HAP-1 (cell line): ENCODE measurements around the gene HOXB3.

Experiments
- DNase-seq, 2 experiments: peaks; one replicate each; pipeline ENCODE4 v3.0.0-alpha.2; 2016 to 2020; ENCODE audit warnings: low spot score in 2 of 2
- H3K27me3 ChIP-seq: fragments of 250-450 bp; sonication (Bioruptor Pico); 2 replicates; pipeline ENCODE4 v1.5.1; 2020; ENCODE audit warnings: low read depth, mild to moderate bottlenecking, moderate library complexity
- H3K36me3 ChIP-seq: fragments of 250-450 bp; sonication (Bioruptor Pico); replicated peaks from 2 replicates; pipeline ENCODE4 v1.5.1; 2020; ENCODE audit warnings: mild to moderate bottlenecking
- H3K4me1 ChIP-seq: fragments of 250-450 bp; sonication (Bioruptor Pico); 2 replicates; pipeline ENCODE4 v1.5.1; 2020; ENCODE audit warnings: mild to moderate bottlenecking
- H3K4me3 ChIP-seq: fragments of 250-450 bp; sonication (Bioruptor Pico); 2 replicates; pipeline ENCODE4 v1.5.1; 2020; ENCODE audit warnings: mild to moderate bottlenecking, moderate library complexity
- H3K9me3 ChIP-seq: fragments of 250-450 bp; sonication (Bioruptor Pico); 2 replicates; pipeline ENCODE4 v1.5.1; 2020; ENCODE audit warnings: mild to moderate bottlenecking, moderate library complexity
- in situ Hi-C: fragments of 300-500 bp; cut with MboI; formaldehyde crosslinking; loops from 3 replicates; pipeline ENCODE4 v1.14.3; 2020; ENCODE audit warnings: low sequenced_read_pairs, inconsistent platforms, mixed read lengths

Gene HOXB3

GRCh38 chr17:48556576-48557401 is 33.3 kb downstream of the HOXB3 start:
- Histone ChIP-seq H3K36me3 (no peaks in the 10 kb centered on the region), H3K27me3 (no peaks in the 10 kb centered on the region), H3K9me3 (no peaks in the 10 kb centered on the region), H3K4me3 (no peak overlapping the region), H3K4me1 (peaks cover 16% of the 10 kb centered on the region)
- in situ Hi-C loops, result no loop called here
- no peak for DNase-seq

- H3K4me1 ChIP-seq, result peaks cover 16% of the 10 kb centered on the region
- no peaks in the 10 kb centered on the region for H3K36me3 ChIP-seq
- no peak overlapping the region for H3K4me3 ChIP-seq
- H3K9me3 ChIP-seq, result no peaks in the 10 kb centered on the region
- H3K27me3 ChIP-seq, result no peaks in the 10 kb centered on the region
- in situ Hi-C loops, result no loop called here
- DNase-seq, result no peak
Measured at GRCh38 chr17:48556229-48556575, 33.8 kb downstream of the HOXB3 start.

- peak; percentile 63 to 72 for DNase-seq
- H3K4me3 ChIP-seq, result peak overlapping the region; percentile 8; the same call in 1 of the 2 replicates
- no peaks in the 10 kb centered on the region for H3K9me3 ChIP-seq
- no peaks in the 10 kb centered on the region for H3K27me3 ChIP-seq
- H3K4me1 ChIP-seq, result peaks cover 16% of the 10 kb centered on the region
- in situ Hi-C loops, result no loop called here
- H3K36me3 ChIP-seq, result peaks cover 2% of the 10 kb centered on the region
Measured at GRCh38 chr17:48555258-48556228, 34.5 kb downstream of the HOXB3 start.

GRCh38 chr17:48554412-48555257 is 35.4 kb downstream of the HOXB3 start:
- Histone ChIP-seq H3K27me3 (no peaks in the 10 kb centered on the region), H3K4me3 (no peak overlapping the region), H3K4me1 (peaks cover 21% of the 10 kb centered on the region), H3K36me3 (peaks cover 8% of the 10 kb centered on the region), H3K9me3 (no peaks in the 10 kb centered on the region)
- no peak for DNase-seq
- in situ Hi-C loops, result no loop called here

GRCh38 chr17:48553826-48554225 is 36.2 kb downstream of the HOXB3 start:
- in situ Hi-C loops, result no loop called here
- Histone ChIP-seq H3K4me3 (no peak overlapping the region), H3K36me3 (peaks cover 8% of the 10 kb centered on the region), H3K9me3 (no peaks in the 10 kb centered on the region), H3K27me3 (no peaks in the 10 kb centered on the region), H3K4me1 (peaks cover 29% of the 10 kb centered on the region)
- no peak for DNase-seq

GRCh38 chr17:48553190-48553547 is 36.9 kb downstream of the HOXB3 start:
- peaks cover 8% of the 10 kb centered on the region for H3K36me3 ChIP-seq
- no peak overlapping the region for H3K4me3 ChIP-seq
- DNase-seq, result no peak
- H3K9me3 ChIP-seq, result no peaks in the 10 kb centered on the region
- peaks cover 34% of the 10 kb centered on the region for H3K4me1 ChIP-seq
- no peaks in the 10 kb centered on the region for H3K27me3 ChIP-seq
- in situ Hi-C loops, result no loop called here

GRCh38 chr17:48552466-48553189 is 37.4 kb downstream of the HOXB3 start:
- in situ Hi-C loops, result no loop called here
- peaks cover 39% of the 10 kb centered on the region for H3K4me1 ChIP-seq
- no peak overlapping the region for H3K4me3 ChIP-seq
- H3K9me3 ChIP-seq, result no peaks in the 10 kb centered on the region
- no peaks in the 10 kb centered on the region for H3K27me3 ChIP-seq
- peaks cover 8% of the 10 kb centered on the region for H3K36me3 ChIP-seq
- no peak for DNase-seq

GRCh38 chr17:48551596-48552465 is 38.2 kb downstream of the HOXB3 start:
- in situ Hi-C loops, result no loop called here
- Histone ChIP-seq H3K4me1 (peaks cover 43% of the 10 kb centered on the region), H3K36me3 (peaks cover 8% of the 10 kb centered on the region), H3K4me3 (no peak overlapping the region), H3K27me3 (no peaks in the 10 kb centered on the region), H3K9me3 (no peaks in the 10 kb centered on the region)
- DNase-seq, result no peak

- Histone ChIP-seq H3K4me3 (no peak overlapping the region), H3K36me3 (peaks cover 8% of the 10 kb centered on the region), H3K4me1 (peaks cover 43% of the 10 kb centered on the region), H3K27me3 (no peaks in the 10 kb centered on the region), H3K9me3 (no peaks in the 10 kb centered on the region)
- DNase-seq, result no peak
- in situ Hi-C loops, result no loop called here
Measured at GRCh38 chr17:48551214-48551555, 38.9 kb downstream of the HOXB3 start.

- H3K9me3 ChIP-seq, result no peaks in the 10 kb centered on the region
- in situ Hi-C loops, result no loop called here
- no peaks in the 10 kb centered on the region for H3K27me3 ChIP-seq
- H3K36me3 ChIP-seq, result peaks cover 8% of the 10 kb centered on the region
- no peak for DNase-seq
- H3K4me3 ChIP-seq, result no peak overlapping the region
- H3K4me1 ChIP-seq, result peaks cover 43% of the 10 kb centered on the region
Measured at GRCh38 chr17:48550502-48551213, 39.4 kb downstream of the HOXB3 start.

- H3K4me3 ChIP-seq, result no peak overlapping the region
- in situ Hi-C loops, result no loop called here
- no peaks in the 10 kb centered on the region for H3K27me3 ChIP-seq
- no peaks in the 10 kb centered on the region for H3K9me3 ChIP-seq
- H3K36me3 ChIP-seq, result peaks cover 8% of the 10 kb centered on the region
- DNase-seq, result no peak
- H3K4me1 ChIP-seq, result peaks cover 49% of the 10 kb centered on the region
Measured at GRCh38 chr17:48549914-48550501, 40.0 kb downstream of the HOXB3 start.

- Histone ChIP-seq H3K4me3 (no peak overlapping the region), H3K4me1 (peaks cover 49% of the 10 kb centered on the region), H3K27me3 (no peaks in the 10 kb centered on the region), H3K36me3 (peaks cover 8% of the 10 kb centered on the region), H3K9me3 (no peaks in the 10 kb centered on the region)
- peak; percentile 50 to 87 for DNase-seq
- in situ Hi-C loops, result no loop called here
Measured at GRCh38 chr17:48549281-48549630, 40.8 kb downstream of the HOXB3 start.
